ENCODE results near the gene SEC16B. TPM values are rescaled to one million over a fixed set of nuclear protein-coding genes. Genes with fewer than 3 reads are reported as not detected.

SEC16B gene
- total RNA-seq, 3 donors from 2014 or later, result 3.8 to 8.8 (median 4.8) TPM

GRCh38 chr1:178011465-178011828 lies 41.6 kb upstream of the SEC16B start:
- DNase-seq (ENCODE audit: low spot score in 2 of 2), result no peak
- no peaks in the 10 kb centered on the region for H3K9me3 ChIP-seq
- H3K36me3 ChIP-seq, result no peaks in the 10 kb centered on the region
- intact Hi-C loops (cut with DNase I; ENCODE audit: low total_unique reads), result no loop called here
- TF ChIP-seq POLR2A (IDR thresholded peaks at IDR 0.05) (no peak), CTCF (IDR thresholded peaks at IDR 0.05) (no peak), POLR2AphosphoS5 (IDR thresholded peaks at IDR 0.05) (no peak)
- no peaks in the 10 kb centered on the region for H3K4me1 ChIP-seq
- no peak overlapping the region for H3K27ac ChIP-seq
- H3K27me3 ChIP-seq, result no peaks in the 10 kb centered on the region
- H3K4me3 ChIP-seq, result no peak overlapping the region

DNA sequence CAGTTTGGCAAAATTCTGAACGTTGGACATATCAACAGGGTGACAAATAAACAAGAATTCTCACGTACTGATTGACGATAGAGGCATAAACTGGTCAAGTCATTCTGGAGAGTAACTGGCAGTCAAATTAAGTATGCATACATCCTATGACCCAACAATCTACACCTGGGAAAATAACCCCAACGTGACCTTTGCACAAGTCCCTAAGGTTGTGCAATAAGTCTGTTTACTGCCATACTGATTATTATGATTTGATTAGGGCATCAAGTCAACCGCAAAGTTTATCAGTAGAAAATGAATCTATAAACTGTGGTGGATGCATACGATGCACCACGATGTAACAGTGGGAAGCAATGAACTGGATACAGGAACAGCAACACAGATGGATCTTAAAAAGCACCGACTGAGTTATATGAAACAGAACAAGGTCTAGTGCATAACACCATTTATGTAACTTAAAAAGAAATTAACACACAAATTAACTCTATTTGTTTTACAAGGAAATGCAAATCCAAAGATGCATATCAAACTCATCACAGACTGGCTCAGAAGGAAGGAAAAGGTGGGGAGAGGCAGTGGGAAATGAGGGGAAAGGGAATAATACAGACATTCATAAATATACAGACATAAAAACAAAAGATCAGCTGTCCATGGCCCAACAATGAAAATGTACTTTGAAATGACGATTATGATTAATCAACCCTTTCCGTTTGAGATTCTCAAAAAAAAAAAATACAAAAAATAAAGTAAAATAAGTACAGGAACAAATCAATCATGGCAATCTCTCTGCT lies 41.0 kb upstream of the SEC16B start:
- H3K27ac ChIP-seq, result no peak overlapping the region
- no peak for DNase-seq (ENCODE audit: low spot score in 2 of 2)
- TF ChIP-seq POLR2AphosphoS5 (IDR thresholded peaks at IDR 0.05), result no peak
- TF ChIP-seq POLR2A (IDR thresholded peaks at IDR 0.05), result no peak
- TF ChIP-seq CTCF (IDR thresholded peaks at IDR 0.05), result no peak
- no peaks in the 10 kb centered on the region for H3K27me3 ChIP-seq
- H3K4me1 ChIP-seq, result no peaks in the 10 kb centered on the region
- no peaks in the 10 kb centered on the region for H3K36me3 ChIP-seq
- no peaks in the 10 kb centered on the region for H3K9me3 ChIP-seq
- intact Hi-C loops (cut with DNase I; ENCODE audit: low total_unique reads), result no loop called here
- H3K4me3 ChIP-seq, result no peak overlapping the region

DNA sequence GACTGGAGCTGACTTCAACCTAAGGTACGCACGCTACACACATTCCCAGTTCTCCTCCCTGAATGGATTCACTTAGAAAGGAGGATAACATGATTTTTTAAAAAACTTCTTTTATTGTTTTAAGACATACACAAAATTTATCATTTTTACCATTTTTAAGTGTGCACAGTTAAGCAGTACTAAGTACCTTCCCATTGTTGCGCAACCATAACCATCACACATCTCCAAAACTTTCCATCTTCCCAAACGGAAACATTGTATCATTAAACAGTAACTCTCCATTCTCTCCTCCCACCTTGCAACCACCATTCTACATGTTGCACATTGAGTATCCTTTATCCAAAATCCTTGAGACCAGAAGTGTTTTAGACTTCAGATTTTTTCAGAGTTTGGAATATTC lies 36.2 kb upstream of the SEC16B start:
- intact Hi-C loops (cut with DNase I; ENCODE audit: low total_unique reads), result no loop called here
- Histone ChIP-seq H3K4me1 (no peaks in the 10 kb centered on the region), H3K27me3 (no peaks in the 10 kb centered on the region), H3K9me3 (no peaks in the 10 kb centered on the region), H3K36me3 (no peaks in the 10 kb centered on the region), H3K4me3 (no peak overlapping the region), H3K27ac (no peak overlapping the region)
- TF ChIP-seq CTCF (IDR thresholded peaks at IDR 0.05) (no peak), POLR2AphosphoS5 (IDR thresholded peaks at IDR 0.05) (no peak), POLR2A (IDR thresholded peaks at IDR 0.05) (no peak)
- no peak for DNase-seq (ENCODE audit: low spot score in 2 of 2)

DNA sequence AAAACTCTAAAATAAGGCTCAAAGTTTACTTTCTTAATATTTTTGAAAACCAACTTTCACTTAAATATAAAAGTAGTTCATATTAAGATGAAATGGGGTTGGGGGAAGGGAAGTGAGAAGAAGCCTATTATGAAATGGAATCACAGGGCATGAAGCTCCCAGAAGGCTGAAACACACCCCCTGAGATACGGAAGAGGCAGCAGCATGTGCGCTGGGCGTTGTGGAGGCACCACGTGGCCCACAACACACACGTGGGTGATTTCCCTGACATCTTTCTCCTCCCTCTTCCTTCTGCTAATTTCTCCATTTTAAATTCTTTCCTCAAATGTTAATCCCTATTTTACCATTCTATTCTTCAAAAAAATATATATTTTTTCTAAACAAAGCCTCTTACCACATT lies 35.6 kb upstream of the SEC16B start:
- H3K4me3 ChIP-seq, result no peak overlapping the region
- no peak for DNase-seq (ENCODE audit: low spot score in 2 of 2)
- H3K9me3 ChIP-seq, result no peaks in the 10 kb centered on the region
- no peak for TF ChIP-seq POLR2A (IDR thresholded peaks at IDR 0.05)
- TF ChIP-seq POLR2AphosphoS5 (IDR thresholded peaks at IDR 0.05), result no peak
- TF ChIP-seq CTCF (IDR thresholded peaks at IDR 0.05), result no peak
- intact Hi-C loops (cut with DNase I; ENCODE audit: low total_unique reads), result no loop called here
- H3K27me3 ChIP-seq, result no peaks in the 10 kb centered on the region
- no peaks in the 10 kb centered on the region for H3K4me1 ChIP-seq
- H3K27ac ChIP-seq, result no peak overlapping the region
- H3K36me3 ChIP-seq, result no peaks in the 10 kb centered on the region

- H3K36me3 ChIP-seq, result no peaks in the 10 kb centered on the region
- no peaks in the 10 kb centered on the region for H3K4me1 ChIP-seq
- no peaks in the 10 kb centered on the region for H3K27me3 ChIP-seq
- intact Hi-C loops (cut with DNase I; ENCODE audit: low total_unique reads), result no loop called here
- no peaks in the 10 kb centered on the region for H3K9me3 ChIP-seq
- no peak overlapping the region for H3K27ac ChIP-seq
- DNase-seq (ENCODE audit: low spot score in 2 of 2), result no peak
- TF ChIP-seq POLR2A (IDR thresholded peaks at IDR 0.05) (no peak), CTCF (IDR thresholded peaks at IDR 0.05) (no peak), POLR2AphosphoS5 (IDR thresholded peaks at IDR 0.05) (no peak)
- no peak overlapping the region for H3K4me3 ChIP-seq
Measured at GRCh38 chr1:178004926-178005391, 35.1 kb upstream of the SEC16B start.

All from breast epithelium (tissue), 4 donors.